ENCODE data around the gene ESM1.

DNA sequence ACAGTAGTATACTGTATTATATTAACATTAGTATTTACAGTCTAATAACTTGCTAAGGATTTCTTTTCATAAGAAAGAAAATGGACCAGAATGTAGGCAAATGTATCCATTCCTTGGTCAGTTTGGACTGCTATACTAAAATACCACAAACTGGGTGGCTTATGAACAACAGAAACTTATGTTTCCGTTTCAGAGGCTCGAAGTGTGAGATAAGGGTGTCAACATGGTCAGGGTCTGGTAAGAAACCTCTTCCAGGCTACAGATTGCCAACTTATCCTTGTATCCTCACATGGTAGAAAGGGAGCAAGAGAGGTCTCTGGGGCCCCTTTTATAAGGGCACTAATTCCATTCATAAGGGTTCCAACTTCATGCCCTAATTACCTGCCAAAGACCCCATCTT lies 9.2 kb upstream of the ESM1 start:
- TF ChIP-seq SP1 (IDR thresholded peaks at IDR 0.05) (no peak), REST (IDR thresholded peaks at IDR 0.05) (no peak)

Data from liver (tissue), 2 donors.